ENCODE data around the gene KRTAP2-1.
"Not testable (repeated sequence)": the region's sequence is repeated elsewhere in the genome, so short reads cannot be mapped to it uniquely, and the experiment has no call there.

The KRTAP2-1 gene

DNA sequence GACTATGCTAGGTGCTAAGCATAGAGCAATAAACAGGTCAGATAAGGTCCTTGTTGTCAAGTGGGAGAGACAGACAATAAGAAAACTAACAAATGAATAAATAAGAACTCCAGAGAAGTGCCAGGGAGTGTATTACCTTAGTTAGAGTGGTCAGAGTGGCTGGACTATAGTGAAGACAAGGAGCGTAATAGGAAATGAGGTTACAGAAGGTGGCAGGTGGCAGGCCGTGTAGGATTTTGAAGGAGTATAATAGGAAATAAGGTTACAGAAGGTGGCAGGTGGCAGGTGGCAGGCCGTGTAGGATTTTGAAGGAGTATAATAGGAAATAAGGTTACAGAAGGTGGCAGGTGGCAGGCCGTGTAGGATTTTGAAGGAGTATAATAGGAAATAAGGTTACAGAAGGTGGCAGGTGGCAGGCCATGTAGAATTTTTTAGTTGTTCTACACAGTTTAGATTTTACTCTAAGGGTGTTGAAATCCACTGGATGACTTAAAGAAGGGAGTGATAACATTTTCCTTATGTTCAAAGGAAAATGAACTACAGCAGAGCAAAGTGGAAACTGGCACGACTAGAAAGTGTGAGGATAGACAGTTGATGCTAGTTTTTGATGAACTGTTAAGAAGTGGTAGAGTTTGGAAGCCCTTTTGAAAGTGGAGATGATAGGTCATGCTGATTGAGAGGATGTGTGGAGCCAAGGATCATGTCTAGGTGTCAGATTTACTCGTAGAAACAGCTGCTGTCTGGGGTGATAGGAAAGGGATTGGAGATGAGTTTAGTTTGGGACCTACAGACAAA, 34.6 kb downstream of the KRTAP2-1 start:
- no peak for DNase-seq (ENCODE audit: low read depth)

DNA sequence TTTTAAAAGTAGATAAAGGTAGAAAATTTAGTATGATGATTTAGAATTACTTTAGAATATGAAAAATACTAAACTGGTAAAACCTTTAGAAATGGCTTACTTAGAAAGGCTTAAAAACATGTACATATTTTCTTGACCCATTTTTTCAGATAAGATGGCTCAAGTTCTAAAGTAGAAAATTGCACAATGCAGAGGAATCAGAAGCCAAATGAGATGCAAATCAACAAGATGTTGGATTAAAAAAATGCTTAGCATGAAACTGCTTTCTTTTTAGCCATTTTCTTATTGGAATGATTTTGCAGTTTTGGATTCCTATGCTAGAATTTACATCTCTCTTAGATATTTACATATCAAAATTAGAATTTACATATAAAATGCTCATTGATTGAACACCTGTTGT, 36.7 kb downstream of the KRTAP2-1 start:
- DNase-seq (ENCODE audit: low read depth): no peak

DNA sequence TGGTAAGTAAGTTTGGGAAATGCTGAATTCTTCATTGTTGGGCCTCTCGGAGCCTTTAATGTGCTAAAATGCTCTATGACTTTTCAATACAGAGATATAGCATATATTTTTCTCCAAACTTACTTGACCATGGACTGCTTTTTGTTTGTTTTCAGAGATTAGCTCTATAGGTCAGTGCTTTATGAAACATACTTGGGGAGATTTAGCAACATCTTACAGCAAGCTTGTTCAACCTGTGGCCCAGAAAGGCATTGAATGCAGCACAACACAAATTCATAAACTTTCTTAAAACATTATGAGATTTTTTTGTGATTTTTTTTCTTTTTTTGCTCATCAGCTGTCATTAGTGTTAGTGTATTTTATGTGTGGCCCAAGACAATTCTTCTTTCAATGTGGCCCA, 37.2 kb downstream of the KRTAP2-1 start:
- no peak for DNase-seq (ENCODE audit: low read depth)

DNA sequence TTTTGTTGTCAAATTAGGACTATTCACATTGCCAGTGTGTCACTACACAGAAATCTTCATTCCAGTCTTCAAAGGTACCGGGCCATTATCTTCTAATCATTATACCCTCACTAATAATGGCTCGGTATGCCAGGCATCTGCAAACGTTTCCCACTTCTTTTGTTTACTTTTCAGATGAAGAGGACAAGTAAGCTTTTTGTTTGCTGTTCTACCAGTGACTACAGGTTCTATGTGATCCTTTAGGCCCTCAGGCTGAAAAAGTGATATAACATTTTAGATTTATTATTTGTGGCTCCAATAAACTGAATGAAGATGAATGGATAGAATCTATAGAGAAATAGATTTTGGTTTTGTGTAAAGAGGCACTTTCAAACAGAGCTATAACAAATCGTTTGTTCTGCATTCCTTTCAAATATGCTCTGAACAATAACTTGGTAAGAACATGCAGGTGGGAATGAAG, 37.8 kb downstream of the KRTAP2-1 start:
- no peak for DNase-seq (ENCODE audit: low read depth)

DNA sequence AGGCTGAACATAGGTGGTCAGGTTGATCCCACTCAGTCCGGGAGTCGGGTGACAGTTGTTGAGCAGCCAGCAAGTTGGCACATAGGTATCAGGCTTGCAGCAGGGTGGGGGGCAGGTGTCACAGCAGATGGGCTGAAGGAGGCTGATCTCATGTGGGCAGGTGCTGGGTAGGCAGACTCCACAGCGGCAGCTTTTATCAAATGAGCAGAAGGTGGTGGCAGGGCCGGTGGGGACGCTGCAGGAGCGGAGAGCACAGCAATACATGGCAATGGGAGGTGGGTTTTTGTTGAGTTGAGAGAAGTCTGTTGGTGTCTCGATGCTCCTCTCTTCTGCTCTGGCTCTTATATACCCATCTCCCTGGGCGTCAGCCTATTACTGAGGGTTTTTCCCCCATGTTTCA, 38.3 kb downstream of the KRTAP2-1 start, which contains the start of gene KRTAP3-1:
Gene KRTAP3-1 (minus strand): TSS at position 318 of the 400 bp plus-strand sequence. CDS start 54 bp downstream, at position 264.
- no peak for DNase-seq (ENCODE audit: low read depth)

DNA sequence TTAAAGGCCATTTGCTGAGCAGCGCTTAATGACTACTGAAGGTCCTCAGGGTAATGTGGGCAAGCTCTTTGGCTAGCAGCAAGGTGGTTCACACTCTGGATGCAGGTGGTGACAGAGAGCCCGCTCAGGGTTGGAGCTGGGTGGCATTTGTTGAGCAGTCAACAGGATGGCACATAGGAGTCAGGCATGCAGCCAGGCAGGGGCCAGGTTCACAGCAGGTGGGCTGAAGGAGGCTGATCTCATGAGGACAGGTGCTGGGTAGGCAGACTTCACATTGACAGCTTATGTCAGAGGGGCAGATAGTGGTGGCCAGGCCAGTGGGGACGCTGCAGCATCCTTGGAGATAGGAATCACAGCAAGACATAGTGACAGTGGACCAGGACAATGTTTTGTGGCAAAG, 42.7 kb downstream of the KRTAP2-1 start:
- DNase-seq (ENCODE audit: low read depth): no peak

DNA sequence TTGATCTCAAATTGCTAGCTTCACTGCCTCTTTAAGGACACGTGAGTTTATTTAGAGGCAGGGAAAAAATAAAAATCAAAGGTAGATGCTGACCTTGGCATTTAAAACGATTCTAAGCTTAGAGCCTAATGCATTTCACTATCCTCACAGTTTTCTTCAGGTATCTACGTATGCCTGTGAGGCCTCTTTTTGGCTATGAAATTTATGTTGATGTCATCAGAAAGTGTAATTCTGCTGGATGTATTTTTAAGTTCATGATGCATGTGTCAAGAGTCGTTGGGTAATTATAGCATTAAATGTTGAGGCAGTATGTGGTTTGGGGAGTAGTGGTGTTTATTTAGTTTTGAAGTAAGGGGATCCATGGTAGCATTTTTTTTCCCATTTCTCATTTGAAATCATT, 43.2 kb downstream of the KRTAP2-1 start:
- no peak for DNase-seq (ENCODE audit: low read depth)

DNA sequence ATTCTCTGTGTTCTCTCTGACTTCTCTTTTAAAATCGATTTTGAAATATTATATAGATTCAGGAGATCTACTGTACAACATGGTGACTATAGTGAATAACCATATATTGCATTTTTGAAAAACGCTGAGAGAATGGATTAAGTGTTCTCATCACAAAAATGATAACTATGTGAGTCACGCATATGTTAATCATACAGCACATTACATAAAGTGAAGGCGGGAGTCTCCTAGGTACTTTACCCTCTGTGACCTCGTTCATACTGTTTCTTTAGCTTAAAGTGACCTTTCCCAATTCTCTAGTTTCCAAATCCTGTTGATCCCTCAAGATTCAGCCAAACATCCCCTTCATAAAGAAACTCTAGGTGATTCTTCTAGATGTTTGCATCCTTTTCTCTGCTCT, 44.3 kb downstream of the KRTAP2-1 start:
- DNase-seq (ENCODE audit: low read depth): no peak

DNA sequence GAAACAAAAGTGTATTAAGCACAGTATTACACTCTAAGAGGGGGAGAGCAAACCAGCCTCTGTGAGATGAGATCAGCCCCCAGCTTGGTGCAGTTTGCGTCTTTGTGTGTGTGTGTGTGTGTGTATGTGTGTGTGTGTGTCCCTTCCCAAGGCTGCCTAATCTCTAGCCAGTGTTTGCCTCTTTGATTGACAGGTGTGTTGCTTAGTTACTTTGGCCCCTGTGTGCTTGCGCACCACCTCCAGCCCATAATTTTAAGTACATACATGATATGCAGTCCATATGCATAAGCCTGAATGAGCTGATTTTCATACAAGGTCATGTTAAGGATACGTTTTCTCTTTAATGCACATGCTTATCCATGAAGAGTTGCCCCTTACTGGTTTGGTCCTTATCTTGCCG, 45.3 kb downstream of the KRTAP2-1 start:
- DNase-seq (ENCODE audit: low read depth): no peak

DNA sequence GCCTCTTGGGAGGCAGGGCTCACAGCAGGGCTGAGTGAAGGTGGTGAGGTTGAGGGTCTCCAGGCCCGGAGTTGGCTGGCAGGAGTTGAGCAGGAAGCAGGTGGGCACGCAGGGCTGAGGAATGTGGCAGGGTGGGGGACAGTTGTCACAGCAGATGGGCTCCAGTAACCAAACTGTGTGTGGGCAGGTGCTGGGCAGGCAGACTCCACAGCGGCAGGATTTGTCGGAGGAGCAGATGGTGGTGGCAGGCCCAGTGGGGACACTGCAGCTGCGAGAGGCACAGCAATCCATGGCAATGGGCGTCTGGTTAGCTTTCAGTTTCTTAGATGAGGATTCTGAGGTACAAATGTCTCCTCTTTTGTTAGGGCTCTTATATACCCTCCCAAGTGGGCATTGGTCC, 47.6 kb downstream of the KRTAP2-1 start, which contains the start of gene KRTAP3-2:
Gene KRTAP3-2 (minus strand): TSS at position 344 of the 400 bp plus-strand sequence. CDS start 53 bp downstream, at position 291.
- DNase-seq (ENCODE audit: low read depth): not testable (repeated sequence)

DNA sequence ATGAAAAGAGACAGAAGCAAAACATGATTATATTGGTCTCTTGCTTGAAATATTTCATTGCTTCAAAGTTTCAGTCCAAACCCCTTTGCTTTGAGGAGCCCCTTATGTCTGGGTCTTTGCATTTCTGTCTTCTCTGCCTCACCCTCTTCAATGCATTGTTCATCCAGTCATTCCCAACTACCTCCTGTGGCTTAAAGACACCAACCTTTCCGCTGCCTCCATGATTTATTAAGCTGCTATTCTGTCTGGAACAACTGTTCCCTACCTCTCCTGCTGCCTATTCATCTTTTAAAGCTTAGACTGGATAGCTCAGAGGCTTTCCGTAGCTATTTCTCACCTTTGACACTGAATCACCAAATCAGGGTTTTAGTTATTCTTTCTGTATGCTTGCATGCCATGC, 49.8 kb downstream of the KRTAP2-1 start:
- DNase-seq (ENCODE audit: low read depth): no peak

DNA sequence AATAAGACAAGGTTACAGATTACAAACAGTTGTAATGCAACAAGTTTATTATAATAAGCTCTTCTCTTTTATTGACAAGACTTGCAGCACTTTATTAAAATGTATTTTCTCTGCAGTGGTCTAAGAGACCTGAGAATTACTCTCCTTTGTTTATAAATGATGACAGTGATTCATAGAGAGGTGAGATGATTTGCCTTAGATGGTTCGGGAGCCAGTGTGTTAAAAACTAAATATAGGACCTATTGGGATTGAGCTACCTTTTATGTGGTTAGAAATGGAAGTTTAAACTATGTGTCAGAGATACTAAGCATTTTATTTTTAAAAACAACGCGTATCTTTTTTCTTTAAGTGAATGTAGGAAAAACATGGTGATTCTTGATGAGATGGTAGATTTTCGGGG, 50.3 kb downstream of the KRTAP2-1 start:
- no peak for DNase-seq (ENCODE audit: low read depth)
